ENCODE results near the gene PSMD7. TPM values are rescaled to one million over a fixed set of nuclear protein-coding genes. Genes with fewer than 3 reads are reported as not detected.
A peak's percentile ranks its signal among the peaks of the same experiment; 100 is the strongest.

PSMD7 gene
- total RNA-seq, 1 donor from 2014 or later: 114 TPM

DNA sequence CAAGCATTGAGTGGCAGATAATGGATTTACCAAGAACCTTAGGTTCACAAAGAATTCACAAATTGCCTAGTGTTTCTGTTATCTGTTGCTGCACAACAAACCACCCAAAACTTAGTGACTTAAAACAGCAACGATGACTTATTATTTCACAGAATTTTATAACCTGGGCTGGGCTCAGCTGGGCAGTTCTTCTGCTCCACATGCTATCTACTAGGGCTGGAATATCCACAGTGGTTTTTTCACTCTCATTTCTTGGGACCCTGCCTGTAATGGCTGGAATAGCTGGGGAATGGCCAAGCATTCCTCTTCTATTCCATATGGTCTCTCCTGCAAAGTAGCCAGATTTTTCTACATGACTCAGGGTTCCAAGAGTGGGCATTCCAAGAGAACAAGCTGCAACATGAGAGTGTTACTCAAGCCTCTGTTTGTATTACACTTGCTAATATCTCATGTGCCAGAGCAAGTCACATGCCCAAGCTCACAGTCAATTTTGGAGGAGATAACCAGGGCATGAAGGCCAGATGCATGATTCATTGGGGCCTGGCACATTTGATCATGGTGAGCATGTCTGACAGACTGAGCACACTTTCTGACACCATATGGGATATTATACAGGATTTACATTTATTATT, 4.9 kb upstream of the PSMD7 start:
- H3K9me3 Mint-ChIP-seq: peaks cover 8% of the 10 kb centered on the region
- peak overlapping the region; percentile 4 for H3K4me3 Mint-ChIP-seq
- DNase-seq (ENCODE audit: low read depth, low spot score): no peak
- no peak overlapping the region for H3K27ac Mint-ChIP-seq (ENCODE audit: unreplicated experiment)
- peaks cover 13% of the 10 kb centered on the region for H3K4me1 Mint-ChIP-seq
- TF ChIP-seq, protein P1, sequence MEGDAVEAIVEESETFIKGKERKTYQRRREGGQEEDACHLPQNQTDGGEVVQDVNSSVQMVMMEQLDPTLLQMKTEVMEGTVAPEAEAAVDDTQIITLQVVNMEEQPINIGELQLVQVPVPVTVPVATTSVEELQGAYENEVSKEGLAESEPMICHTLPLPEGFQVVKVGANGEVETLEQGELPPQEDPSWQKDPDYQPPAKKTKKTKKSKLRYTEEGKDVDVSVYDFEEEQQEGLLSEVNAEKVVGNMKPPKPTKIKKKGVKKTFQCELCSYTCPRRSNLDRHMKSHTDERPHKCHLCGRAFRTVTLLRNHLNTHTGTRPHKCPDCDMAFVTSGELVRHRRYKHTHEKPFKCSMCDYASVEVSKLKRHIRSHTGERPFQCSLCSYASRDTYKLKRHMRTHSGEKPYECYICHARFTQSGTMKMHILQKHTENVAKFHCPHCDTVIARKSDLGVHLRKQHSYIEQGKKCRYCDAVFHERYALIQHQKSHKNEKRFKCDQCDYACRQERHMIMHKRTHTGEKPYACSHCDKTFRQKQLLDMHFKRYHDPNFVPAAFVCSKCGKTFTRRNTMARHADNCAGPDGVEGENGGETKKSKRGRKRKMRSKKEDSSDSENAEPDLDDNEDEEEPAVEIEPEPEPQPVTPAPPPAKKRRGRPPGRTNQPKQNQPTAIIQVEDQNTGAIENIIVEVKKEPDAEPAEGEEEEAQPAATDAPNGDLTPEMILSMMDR (conservative IDR thresholded peaks at IDR 0.05): no peak
- H3K27me3 Mint-ChIP-seq (ENCODE audit: low read depth): no peaks in the 10 kb centered on the region
- peaks cover 10% of the 10 kb centered on the region for H3K36me3 Mint-ChIP-seq (ENCODE audit: low read depth)

DNA sequence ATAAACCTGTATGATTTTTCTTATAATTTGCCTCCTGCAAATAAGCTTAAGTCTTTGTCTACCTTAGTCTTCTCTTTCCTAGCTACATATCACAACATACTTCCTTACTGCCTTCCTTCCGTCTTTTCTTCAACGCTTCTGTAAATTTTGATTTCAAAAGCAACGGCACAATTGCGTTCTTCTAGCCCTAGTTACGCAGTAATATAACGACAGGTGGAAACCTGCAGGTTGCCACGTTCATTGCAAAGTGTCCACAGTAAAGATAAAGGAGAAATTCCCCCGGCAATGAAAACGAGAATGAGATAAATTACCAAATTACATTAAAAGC, 546 bp upstream of the PSMD7 start:
- Mint-ChIP-seq H3K27ac (ENCODE audit: unreplicated experiment) (peak overlapping the region; percentile 99), H3K36me3 (ENCODE audit: low read depth) (peaks cover 12% of the 10 kb centered on the region), H3K4me1 (peaks cover 17% of the 10 kb centered on the region), H3K4me3 (peak overlapping the region; percentile 98), H3K9me3 (peaks cover 8% of the 10 kb centered on the region), H3K27me3 (ENCODE audit: low read depth) (no peaks in the 10 kb centered on the region)
- DNase-seq (ENCODE audit: low read depth, low spot score): no peak
- TF ChIP-seq, protein P1 (conservative IDR thresholded peaks at IDR 0.05): no peak

DNA sequence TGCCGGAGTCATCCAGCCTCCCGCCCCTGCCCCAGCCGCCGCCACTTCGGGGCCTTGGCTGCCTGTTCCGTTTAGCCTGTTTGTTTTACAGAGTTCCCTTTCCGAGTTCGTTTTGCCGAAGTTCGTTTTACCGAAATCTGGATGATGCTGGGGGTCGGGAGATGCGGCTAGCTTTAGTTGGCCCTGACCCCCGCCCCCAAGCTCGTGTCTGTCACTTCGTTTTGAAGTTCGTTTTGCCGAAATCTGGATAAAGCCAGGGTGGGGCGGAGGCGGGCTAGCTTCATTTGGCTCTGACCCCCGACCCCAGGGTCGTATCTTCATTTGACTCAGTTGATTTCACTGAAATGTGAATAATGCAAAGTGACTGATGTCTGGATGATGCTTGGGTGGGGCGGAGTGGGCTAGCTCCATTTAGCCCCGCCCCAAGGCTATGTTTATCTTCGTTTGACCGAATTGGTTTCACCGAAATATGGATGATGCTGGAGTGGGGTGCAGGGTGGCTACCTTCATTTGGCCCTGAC, 591 bp downstream of the PSMD7 start:
- TF ChIP-seq, protein P1 (conservative IDR thresholded peaks at IDR 0.05): no peak
- Mint-ChIP-seq H3K4me1 (peaks cover 17% of the 10 kb centered on the region), H3K9me3 (peaks cover 3% of the 10 kb centered on the region), H3K4me3 (peak overlapping the region; percentile 98), H3K36me3 (ENCODE audit: low read depth) (peaks cover 14% of the 10 kb centered on the region), H3K27ac (ENCODE audit: unreplicated experiment) (peak overlapping the region; percentile 99), H3K27me3 (ENCODE audit: low read depth) (no peaks in the 10 kb centered on the region)
- DNase-seq (ENCODE audit: low read depth, low spot score): no peak

DNA sequence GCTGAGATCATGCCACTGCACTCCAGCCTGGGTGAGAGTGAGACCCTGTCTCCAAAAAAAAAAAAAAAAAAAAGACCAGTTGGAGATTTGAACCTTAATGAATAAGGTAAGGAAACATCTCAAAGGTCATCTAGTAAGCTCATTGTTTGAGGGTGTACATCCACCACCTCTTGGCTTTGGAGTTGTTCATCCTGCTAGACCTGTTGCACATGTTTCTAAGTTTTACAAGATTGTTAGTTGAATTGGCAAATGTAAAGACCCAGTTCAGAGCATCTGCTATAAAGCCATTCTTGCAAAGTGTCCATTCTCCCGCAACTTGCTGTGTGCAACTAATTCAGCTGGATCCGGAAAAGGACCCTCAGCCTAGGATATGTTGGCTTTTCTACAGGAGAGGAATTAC, 1.5 kb downstream of the PSMD7 start:
- no peak overlapping the region for H3K27ac Mint-ChIP-seq (ENCODE audit: unreplicated experiment)

DNA sequence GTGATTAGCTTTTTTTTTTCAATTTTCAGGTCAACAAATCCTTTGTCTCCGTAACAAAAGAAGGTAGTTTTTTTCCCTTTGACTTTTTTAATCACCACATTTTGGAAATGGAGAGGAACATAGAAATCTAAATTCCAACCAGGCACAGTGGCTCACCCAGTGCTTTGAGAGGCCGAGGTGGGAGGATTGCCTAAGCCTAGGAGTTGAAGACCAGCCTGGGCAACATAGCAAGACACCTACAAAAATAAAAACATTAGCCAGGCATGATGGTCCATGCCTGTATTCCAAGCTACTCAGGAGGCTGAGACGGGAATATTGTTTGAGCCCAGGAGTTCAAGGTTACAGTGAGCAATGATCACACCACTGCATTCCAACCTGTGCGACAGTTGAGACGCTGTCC, 5.7 kb downstream of the PSMD7 start:
- TF ChIP-seq, protein P1 (conservative IDR thresholded peaks at IDR 0.05): no peak
- peaks cover 4% of the 10 kb centered on the region for H3K4me1 Mint-ChIP-seq
- H3K9me3 Mint-ChIP-seq: no peaks in the 10 kb centered on the region
- no peak for DNase-seq (ENCODE audit: low read depth, low spot score)
- H3K27me3 Mint-ChIP-seq (ENCODE audit: low read depth): no peaks in the 10 kb centered on the region
- H3K36me3 Mint-ChIP-seq (ENCODE audit: low read depth): peaks cover 8% of the 10 kb centered on the region
- H3K27ac Mint-ChIP-seq (ENCODE audit: unreplicated experiment): no peak overlapping the region
- no peak overlapping the region for H3K4me3 Mint-ChIP-seq

More for the DNA sequence above, 1.5 kb downstream of the PSMD7 start:
- H3K9me3 Mint-ChIP-seq: peaks cover 2% of the 10 kb centered on the region
- peaks cover 17% of the 10 kb centered on the region for H3K4me1 Mint-ChIP-seq
- no peaks in the 10 kb centered on the region for H3K27me3 Mint-ChIP-seq (ENCODE audit: low read depth)
- peaks cover 14% of the 10 kb centered on the region for H3K36me3 Mint-ChIP-seq (ENCODE audit: low read depth)
- TF ChIP-seq, protein P1 (conservative IDR thresholded peaks at IDR 0.05): no peak
- peak overlapping the region; percentile 98 for H3K4me3 Mint-ChIP-seq
- DNase-seq (ENCODE audit: low read depth, low spot score): no peak

Measured in neural crest cell (in vitro differentiated cells).